ENCODE measurements around the gene TSPAN17.

GRCh38 chr5:176648474-176649194 is 1.4 kb downstream of the TSPAN17 start:
- TF ChIP-seq POLR2A (IDR thresholded peaks at IDR 0.05) (no peak), CTCF (IDR thresholded peaks at IDR 0.05) (no peak)

Measured in body of pancreas (tissue), 4 donors.